HCT116 (cell line): ENCODE data around the gene ANTXR2.

Source experiments
- CTCF ChIP-seq, 3 experiments: fragments of 200-600 bp in 1 of 3; sonication (generic) in 1 of 3; IDR thresholded peaks in 2 of 3; conservative IDR thresholded peaks in 1 of 3; 2 replicates each; pipeline ENCODE4 v1.5.1; 2012 to 2017; ENCODE audit warnings: low read depth in 2 of 3, low read length in 2 of 3, antibody characterized with exemption in 1 of 3, borderline replicate concordance in 1 of 3, control low read depth in 1 of 3, mild to moderate bottlenecking in 1 of 3, mixed read lengths in 1 of 3, mixed run types in 1 of 3, moderate library complexity in 1 of 3; ENCODE audit not compliant: insufficient read depth in 1 of 3
- EZH2 ChIP-seq: fragments of 200-600 bp; sonication (generic); IDR thresholded peaks from 2 replicates; pipeline ENCODE4 v1.6.1; 2017; ENCODE audit warnings: antibody characterized with exemption, mixed run types
- POLR2A ChIP-seq: IDR thresholded peaks from 2 replicates; pipeline ENCODE4 v1.7.0; 2011; ENCODE audit warnings: borderline replicate concordance; ENCODE audit not compliant: insufficient read depth, insufficient read length; ENCODE audit errors: extremely low read depth

- TF ChIP-seq EZH2: no peak
- TF ChIP-seq CTCF (IDR thresholded peaks at IDR 0.05 in 2 of 3, conservative IDR thresholded peaks at IDR 0.05 in 1 of 3; ENCODE audit: borderline replicate concordance in 1 of 3, insufficient read depth in 1 of 3, low read depth in 2 of 3, low read length in 2 of 3): no peak
- no peak for TF ChIP-seq POLR2A
Measured at GRCh38 chr4:80007745-80008149, 65.3 kb downstream of the ANTXR2 start.
